OCI-LY1 (cell line): ENCODE measurements around the gene GCDH.

Source experiments
- H2AFZ ChIP-seq: fragments of 200-600 bp; sonication (generic), shearing (Covaris generic); 2 replicates; pipeline ENCODE4 v1.6.0; 2014; ENCODE audit warnings: antibody characterized with exemption, mild to moderate bottlenecking, low read length
- H3F3A ChIP-seq: fragments of 200-600 bp; sonication (generic), shearing (Covaris generic); 2 replicates; pipeline ENCODE4 v1.6.0; 2014; ENCODE audit warnings: mild to moderate bottlenecking, antibody characterized with exemption, low read length, moderate library complexity; ENCODE audit not compliant: insufficient read depth
- H3K27ac ChIP-seq: fragments of 200-600 bp; sonication (generic); 2 replicates; pipeline ENCODE4 v1.5.1; 2014; ENCODE audit warnings: low read length, mixed run types, mild to moderate bottlenecking, low read depth; ENCODE audit not compliant: poor library complexity, severe bottlenecking
- H3K27me3 ChIP-seq: fragments of 200-600 bp; sonication (generic); 2 replicates; pipeline ENCODE4 v1.6.0; 2014; ENCODE audit warnings: antibody characterized with exemption, mild to moderate bottlenecking, low read length, moderate library complexity; ENCODE audit not compliant: insufficient read depth
- H3K36me3 ChIP-seq: fragments of 200-600 bp; sonication (generic); 2 replicates; pipeline ENCODE4 v1.6.1; 2014; ENCODE audit warnings: mild to moderate bottlenecking, antibody characterized with exemption, low read length, moderate library complexity, mixed read lengths; ENCODE audit not compliant: insufficient read depth
- H3K4me1 ChIP-seq: fragments of 200-600 bp; sonication (generic); 2 replicates; pipeline ENCODE4 v1.5.1; 2014; ENCODE audit warnings: mild to moderate bottlenecking, low read length, moderate library complexity; ENCODE audit not compliant: insufficient read depth, severe bottlenecking
- H3K4me2 ChIP-seq: fragments of 200-600 bp; sonication (generic), shearing (Covaris generic); 2 replicates; pipeline ENCODE4 v1.6.1; 2014; ENCODE audit warnings: low read length
- H3K4me3 ChIP-seq: fragments of 200-600 bp; sonication (generic); 2 replicates; pipeline ENCODE4 v1.5.1; 2014; ENCODE audit warnings: low read length, low read depth, mild to moderate bottlenecking, mixed read lengths; ENCODE audit not compliant: poor library complexity, severe bottlenecking
- H3K79me2 ChIP-seq: fragments of 200-600 bp; shearing (Covaris generic); 2 replicates; pipeline ENCODE4 v1.6.1; 2016; ENCODE audit warnings: mixed run types, low read length, mixed read lengths; ENCODE audit not compliant: insufficient read depth
- H3K9ac ChIP-seq: fragments of 200-600 bp; sonication (generic), shearing (Covaris generic); 2 replicates; pipeline ENCODE4 v1.6.1; 2014; ENCODE audit warnings: mild to moderate bottlenecking, low read length, mixed read lengths
- H3K9me2 ChIP-seq: fragments of 200-600 bp; sonication (generic), shearing (Covaris generic); 2 replicates; pipeline ENCODE4 v1.6.1; 2014; ENCODE audit warnings: low read depth, mild to moderate bottlenecking, low read length, mixed read lengths
- H3K9me3 ChIP-seq: fragments of 200-600 bp; shearing (Covaris generic); 2 replicates; pipeline ENCODE4 v1.6.1; 2014; ENCODE audit warnings: low read length, mixed read lengths
- H4K20me1 ChIP-seq: fragments of 200-600 bp; sonication (generic), shearing (Covaris generic); 2 replicates; pipeline ENCODE4 v1.6.0; 2016; ENCODE audit warnings: mild to moderate bottlenecking, low read length; ENCODE audit not compliant: insufficient read depth
- CTCF ChIP-seq: fragments of 200-600 bp; sonication (generic), shearing (Covaris generic); IDR thresholded peaks from 2 replicates; pipeline ENCODE4 v1.5.1; 2017; ENCODE audit warnings: mild to moderate bottlenecking, antibody characterized with exemption, low read length, moderate library complexity, mixed read lengths
- EZH2 ChIP-seq: fragments of 200-600 bp; sonication (generic), shearing (Covaris generic); IDR thresholded peaks from 2 replicates; pipeline ENCODE4 v1.8.0; 2017; ENCODE audit warnings: borderline replicate concordance, mixed run types, mild to moderate bottlenecking, antibody characterized with exemption, low read length, moderate library complexity, mixed read lengths

GCDH gene

GRCh38 chr19:12946731-12947496 is 56.0 kb downstream of the GCDH start:
- Histone ChIP-seq H3K27ac (peak overlapping the region; percentile 65), H2AFZ (no peak overlapping the region), H3K9me3 (no peaks in the 10 kb centered on the region), H3K4me1 (peaks cover 41% of the 10 kb centered on the region), H3K27me3 (no peaks in the 10 kb centered on the region), H4K20me1 (no peaks in the 10 kb centered on the region), H3K9ac (peak overlapping the region; percentile 99), H3F3A (peaks cover 8% of the 10 kb centered on the region), H3K9me2 (no peaks in the 10 kb centered on the region), H3K4me3 (peak overlapping the region; percentile 97), H3K4me2 (peak overlapping the region; percentile 90), H3K79me2 (peaks cover 18% of the 10 kb centered on the region), H3K36me3 (peaks cover 87% of the 10 kb centered on the region)
- TF ChIP-seq EZH2 (no peak), CTCF (no peak)

- peak overlapping the region; percentile 97 for H3K4me3 ChIP-seq
- H3K27ac ChIP-seq, result no peak overlapping the region
- H3K9me3 ChIP-seq, result no peaks in the 10 kb centered on the region
- H3K9ac ChIP-seq, result peak overlapping the region; percentile 99
- no peak for TF ChIP-seq EZH2
- no peak for TF ChIP-seq CTCF
- H3K4me1 ChIP-seq, result peaks cover 37% of the 10 kb centered on the region
- peaks cover 86% of the 10 kb centered on the region for H3K36me3 ChIP-seq
- H3K27me3 ChIP-seq, result no peaks in the 10 kb centered on the region
- peaks cover 8% of the 10 kb centered on the region for H3F3A ChIP-seq
- H4K20me1 ChIP-seq, result no peaks in the 10 kb centered on the region
- no peaks in the 10 kb centered on the region for H3K9me2 ChIP-seq
- H3K4me2 ChIP-seq, result peak overlapping the region; percentile 90
- peaks cover 18% of the 10 kb centered on the region for H3K79me2 ChIP-seq
- no peak overlapping the region for H2AFZ ChIP-seq
Observed at GRCh38 chr19:12947702-12948611, 57.0 kb downstream of the GCDH start.

GRCh38 chr19:12948612-12949362 is 57.8 kb downstream of the GCDH start:
- Histone ChIP-seq H3F3A (peaks cover 8% of the 10 kb centered on the region), H3K27ac (no peak overlapping the region), H3K4me2 (no peak overlapping the region), H2AFZ (no peak overlapping the region), H4K20me1 (no peaks in the 10 kb centered on the region), H3K9ac (no peak overlapping the region), H3K79me2 (peaks cover 18% of the 10 kb centered on the region), H3K4me3 (no peak overlapping the region), H3K4me1 (peaks cover 32% of the 10 kb centered on the region), H3K9me2 (no peaks in the 10 kb centered on the region), H3K27me3 (no peaks in the 10 kb centered on the region), H3K9me3 (no peaks in the 10 kb centered on the region), H3K36me3 (peaks cover 85% of the 10 kb centered on the region)
- no peak for TF ChIP-seq CTCF
- TF ChIP-seq EZH2, result no peak
